Germinal center (tissue), 1 donor: Measurements from ENCODE around the gene HSF4.
A peak's percentile ranks its signal among the peaks of the same experiment; 100 is the strongest.

ENCODE experiments used
- DNase-seq: peaks from one replicate; pipeline ENCODE4 v3.0.0; 2012; ENCODE audit warnings: mixed read lengths, low spot score

Gene HSF4

GRCh38 chr16:67150047-67150832 is 14.3 kb upstream of the HSF4 start:
- DNase-seq: peak; percentile 62

GRCh38 chr16:67150833-67151396 is 13.6 kb upstream of the HSF4 start, which contains the start of gene B3GNT9:
B3GNT9 (minus strand) TSS chr16:67150998; CDS start chr16:67150485, 513 bp downstream.
- DNase-seq: peak; percentile 57

GRCh38 chr16:67151431-67152097 is 13.0 kb upstream of the HSF4 start:
- DNase-seq: no peak

GRCh38 chr16:67154578-67155294 is 9.8 kb upstream of the HSF4 start:
- no peak for DNase-seq

GRCh38 chr16:67155295-67156142 is 9.0 kb upstream of the HSF4 start:
- peak; percentile 89 for DNase-seq

- DNase-seq: no peak
These were observed 8.3 kb upstream of the HSF4 start for GRCh38 chr16:67156143-67156844.

- DNase-seq: no peak
These were observed 7.3 kb upstream of the HSF4 start for GRCh38 chr16:67157106-67157748.

- no peak for DNase-seq
These were observed 6.5 kb upstream of the HSF4 start for GRCh38 chr16:67157892-67158635.

- peak; percentile 69 for DNase-seq
These were observed 5.6 kb upstream of the HSF4 start for GRCh38 chr16:67158637-67159600.

GRCh38 chr16:67161595-67162058 is 2.9 kb upstream of the HSF4 start:
- no peak for DNase-seq

GRCh38 chr16:67162506-67163163 is 1.9 kb upstream of the HSF4 start:
- no peak for DNase-seq

- DNase-seq: peak; percentile 42
These were observed 1.2 kb upstream of the HSF4 start for GRCh38 chr16:67163164-67163998.

GRCh38 chr16:67163999-67164558 is 466 bp upstream of the HSF4 start:
- DNase-seq: no peak

GRCh38 chr16:67165121-67166078 is 855 bp downstream of the HSF4 start:
- no peak for DNase-seq

- DNase-seq: no peak
These were observed 1.6 kb downstream of the HSF4 start for GRCh38 chr16:67166110-67166547.
